Skeletal muscle tissue (tissue), 4 donors: Measurements from ENCODE around the gene ECSIT. TPM values are rescaled to one million over a fixed set of nuclear protein-coding genes. Genes with fewer than 3 reads are reported as not detected.
A peak's percentile ranks its signal among the peaks of the same experiment; 100 is the strongest.
"Not testable (repeated sequence)": the region's sequence is repeated elsewhere in the genome, so short reads cannot be mapped to it uniquely, and the experiment has no call there.

Experiments
- H3K27ac ChIP-seq: one replicate; pipeline ENCODE4 v1.7.0; 2013; ENCODE audit warnings: mild to moderate bottlenecking, low read depth, low read length, inconsistent platforms
- H3K27me3 ChIP-seq, 3 donors: one replicate each; pipeline ENCODE4 v1.7.0; 2013; ENCODE audit warnings: low read length in 3 of 3; ENCODE audit not compliant: control insufficient read depth in 3 of 3, insufficient read depth in 3 of 3
- H3K36me3 ChIP-seq, 3 donors: one replicate each; pipeline ENCODE4 v1.7.0; 2013; ENCODE audit warnings: low read length in 3 of 3; ENCODE audit not compliant: control insufficient read depth in 3 of 3, insufficient read depth in 3 of 3
- H3K4me1 ChIP-seq, 3 donors: one replicate each; pipeline ENCODE4 v1.7.0; 2013; ENCODE audit warnings: low read length in 3 of 3, mild to moderate bottlenecking in 3 of 3; ENCODE audit not compliant: control insufficient read depth in 3 of 3, insufficient read depth in 3 of 3
- H3K4me3 ChIP-seq, 3 donors: one replicate each; pipeline ENCODE4 v1.7.0; 2013; ENCODE audit warnings: low read length in 3 of 3
- H3K9ac ChIP-seq, 3 donors: one replicate each; pipeline ENCODE4 v1.7.0; 2013; ENCODE audit warnings: low read length in 3 of 3, mild to moderate bottlenecking in 3 of 3, moderate library complexity in 2 of 3, low read depth in 1 of 3
- H3K9me3 ChIP-seq, 3 donors: one replicate each; pipeline ENCODE4 v1.7.0; 2013; ENCODE audit warnings: low read length in 3 of 3; ENCODE audit not compliant: control insufficient read depth in 3 of 3
- total RNA-seq: library from RNA; depleted of rRNA; stranded (reverse); fragments of >200 nt; gene quantifications from one replicate; pipeline ENCODE4 v1.2.3, GENCODE V29; 2014
- donor health status: Osteomylitis.

ECSIT gene
- total RNA-seq, 1 donor from 2014 or later, result 43.8 TPM

GRCh38 chr19:11564082-11564807 lies 35.3 kb upstream of the ECSIT start:
- not testable (repeated sequence) for H3K9me3 ChIP-seq, H3K36me3 ChIP-seq, H3K27me3 ChIP-seq, H3K9ac ChIP-seq, H3K27ac ChIP-seq, H3K4me1 ChIP-seq, H3K4me3 ChIP-seq

DNA sequence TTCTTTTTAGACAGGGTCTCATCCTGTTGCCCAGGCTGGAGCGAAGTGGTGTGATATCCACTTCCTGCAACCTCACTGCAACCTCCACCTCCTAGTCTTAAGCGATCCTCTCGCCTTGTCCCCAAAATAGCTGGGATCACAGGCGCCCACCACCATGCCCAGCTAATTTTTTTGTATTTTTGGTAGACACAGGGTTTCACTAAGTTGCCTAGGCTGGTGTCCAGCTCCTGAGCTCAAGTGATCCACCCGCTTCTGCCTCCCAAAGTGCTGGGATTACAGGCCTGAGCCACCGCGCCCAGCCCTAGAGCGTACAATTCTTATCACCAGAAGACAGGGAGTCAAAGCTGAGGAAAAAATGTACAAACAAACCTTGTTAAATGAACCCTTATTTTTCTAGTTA lies 34.6 kb upstream of the ECSIT start:
- Histone ChIP-seq H3K9me3 (no peaks in the 10 kb centered on the region), H3K4me1 (peaks cover 3 to 10% (median 9%) of the 10 kb centered on the region in 3 donors), H3K9ac (no peak overlapping the region), H3K36me3 (no peaks in the 10 kb centered on the region), H3K27me3 (no peaks in the 10 kb centered on the region), H3K27ac (no peak overlapping the region), H3K4me3 (no peak overlapping the region)

DNA sequence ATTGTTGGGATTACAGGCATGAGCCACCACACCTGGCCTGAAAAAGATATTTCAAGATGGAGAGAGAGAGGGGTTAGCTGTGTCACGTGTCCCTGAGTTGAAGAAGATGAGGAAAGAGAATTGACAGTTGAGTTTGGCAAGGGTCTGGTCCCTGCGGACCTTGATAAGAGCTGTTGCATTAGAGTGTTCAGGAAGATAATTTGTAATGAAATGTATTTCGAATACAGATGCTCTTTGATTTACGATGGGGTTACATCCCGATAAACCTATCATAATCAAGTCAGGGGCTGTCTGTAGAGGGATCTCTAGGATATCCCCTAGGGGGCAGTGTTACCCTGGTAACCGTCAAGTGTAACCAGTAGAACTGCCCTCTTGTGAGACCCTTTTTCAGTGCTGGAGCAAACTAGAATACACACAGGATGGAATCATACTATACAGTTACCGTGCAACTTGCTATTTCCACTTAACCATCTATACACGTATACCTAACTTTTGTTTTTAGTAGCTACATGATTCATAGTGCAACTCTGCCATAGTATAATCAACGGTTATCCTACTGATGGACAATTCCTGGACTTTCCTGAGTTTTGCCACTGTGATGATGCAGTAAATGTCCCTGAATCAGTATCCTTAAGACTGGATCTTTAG lies 31.6 kb upstream of the ECSIT start:
- no peaks in the 10 kb centered on the region for H3K9me3 ChIP-seq
- H3K27me3 ChIP-seq, result no peaks in the 10 kb centered on the region
- H3K9ac ChIP-seq, result no peak overlapping the region
- peaks cover 13 to 32% (median 21%) of the 10 kb centered on the region in 3 donors for H3K4me1 ChIP-seq
- peaks cover 0 to 6% (median 4%) of the 10 kb centered on the region in 3 donors for H3K36me3 ChIP-seq
- H3K4me3 ChIP-seq, result peak overlapping the region in 2 of 3 donors; percentile 10 to 98
- no peak overlapping the region for H3K27ac ChIP-seq

- Histone ChIP-seq H3K27ac (peak within 1 kb of the TSS; percentile 62), H3K4me3 (peak within 1 kb of the TSS; percentile 93 to 98 (median 95)), H3K27me3 (no peaks in the 10 kb centered on the region), H3K9me3 (no peaks in the 10 kb centered on the region), H3K9ac (peak within 1 kb of the TSS; percentile 89 to 94 (median 94)), H3K36me3 (peaks cover 9 to 13% (median 12%) of the 10 kb centered on the region in 3 donors), H3K4me1 (peaks cover 13 to 32% (median 21%) of the 10 kb centered on the region in 3 donors)
Measured at GRCh38 chr19:11558881-11559828, 30.2 kb upstream of the ECSIT start, which contains the start of gene ELOF1. Gene ELOF1, minus strand, starts transcription at chr19:11559230. Its CDS starts 4,883 bp downstream, at chr19:11554347.

GRCh38 chr19:11556634-11557420 lies 27.9 kb upstream of the ECSIT start:
- Histone ChIP-seq H3K4me1 (peaks cover 14 to 32% (median 21%) of the 10 kb centered on the region in 3 donors), H3K27ac (no peak overlapping the region), H3K9ac (no peak overlapping the region), H3K9me3 (no peaks in the 10 kb centered on the region), H3K27me3 (no peaks in the 10 kb centered on the region), H3K4me3 (no peak overlapping the region), H3K36me3 (peaks cover 27 to 31% (median 28%) of the 10 kb centered on the region in 3 donors)

- Histone ChIP-seq H3K4me3 (no peak overlapping the region), H3K4me1 (peaks cover 14 to 28% (median 15%) of the 10 kb centered on the region in 3 donors), H3K27me3 (no peaks in the 10 kb centered on the region), H3K36me3 (peaks cover 27 to 31% (median 28%) of the 10 kb centered on the region in 3 donors), H3K27ac (no peak overlapping the region), H3K9ac (peak overlapping the region in 1 of 3 donors; percentile 33), H3K9me3 (no peaks in the 10 kb centered on the region)
Measured at GRCh38 chr19:11555246-11555645, 26.3 kb upstream of the ECSIT start.

GRCh38 chr19:11554160-11554559 lies 25.2 kb upstream of the ECSIT start:
- H3K4me3 ChIP-seq, result no peak overlapping the region
- H3K9ac ChIP-seq, result no peak overlapping the region
- peaks cover 27 to 31% (median 28%) of the 10 kb centered on the region in 3 donors for H3K36me3 ChIP-seq

GRCh38 chr19:11552666-11553372 lies 23.9 kb upstream of the ECSIT start:
- peaks cover 5 to 15% (median 5%) of the 10 kb centered on the region in 3 donors for H3K4me1 ChIP-seq
- no peak overlapping the region for H3K27ac ChIP-seq
- H3K9me3 ChIP-seq, result no peaks in the 10 kb centered on the region
- no peak overlapping the region for H3K4me3 ChIP-seq
- H3K9ac ChIP-seq, result no peak overlapping the region
- peaks cover 27 to 31% (median 28%) of the 10 kb centered on the region in 3 donors for H3K36me3 ChIP-seq
- H3K27me3 ChIP-seq, result no peaks in the 10 kb centered on the region

More at GRCh38 chr19:11554160-11554559, 25.2 kb upstream of the ECSIT start:
- Histone ChIP-seq H3K27ac (no peak overlapping the region), H3K4me1 (peaks cover 12 to 25% (median 13%) of the 10 kb centered on the region in 3 donors), H3K9me3 (no peaks in the 10 kb centered on the region), H3K27me3 (no peaks in the 10 kb centered on the region)
